Ishikawa (cell line): ENCODE results near the gene EID1.

Experiments
- CEBPB ChIP-seq: IDR thresholded peaks from 2 replicates; pipeline ENCODE4 v1.6.1; 2012
- CREB1 ChIP-seq: IDR thresholded peaks from 2 replicates; pipeline ENCODE4 v1.6.1; 2012; ENCODE audit warnings: low read depth
- EGR1 ChIP-seq: IDR thresholded peaks from 2 replicates; pipeline ENCODE4 v1.6.1; 2012
- EP300 ChIP-seq: IDR thresholded peaks from 2 replicates; pipeline ENCODE4 v1.6.1; 2012; ENCODE audit warnings: borderline replicate concordance
- FOXM1 ChIP-seq: IDR thresholded peaks from 2 replicates; pipeline ENCODE4 v1.6.1; 2012; ENCODE audit warnings: low read depth, borderline replicate concordance
- MAX ChIP-seq: IDR thresholded peaks from 2 replicates; pipeline ENCODE4 v1.6.1; 2012
- NFIC ChIP-seq: IDR thresholded peaks from 2 replicates; pipeline ENCODE4 v1.6.1; 2012
- RAD21 ChIP-seq: IDR thresholded peaks from 2 replicates; pipeline ENCODE4 v1.6.1; 2012; ENCODE audit warnings: low read depth
- REST ChIP-seq: IDR thresholded peaks from 2 replicates; pipeline ENCODE4 v1.6.1; 2012; ENCODE audit warnings: low read depth, mild to moderate bottlenecking
- TAF1 ChIP-seq: IDR thresholded peaks from 2 replicates; pipeline ENCODE4 v1.6.1; 2012; ENCODE audit warnings: low read depth, mild to moderate bottlenecking
- TCF12 ChIP-seq: IDR thresholded peaks from 2 replicates; pipeline ENCODE4 v1.6.1; 2012; ENCODE audit warnings: low read depth
- TEAD4 ChIP-seq: IDR thresholded peaks from 2 replicates; pipeline ENCODE4 v1.6.1; 2012
- USF1 ChIP-seq: IDR thresholded peaks from 2 replicates; pipeline ENCODE4 v1.6.1; 2012
- YY1 ChIP-seq: IDR thresholded peaks from 2 replicates; pipeline ENCODE4 v1.6.1; 2012; ENCODE audit warnings: low read depth
- ZBTB7A ChIP-seq: IDR thresholded peaks from 2 replicates; pipeline ENCODE4 v1.6.1; 2012; ENCODE audit warnings: low read depth

The EID1 gene

GRCh38 chr15:48877630-48878595 is at the start of gene EID1:
EID1 (plus strand) TSS chr15:48878134; CDS start chr15:48878177, 43 bp downstream.
- TF ChIP-seq FOXM1: no peak; the same call in 1 of the 2 replicates
- no peak for TF ChIP-seq EP300
- TF ChIP-seq CEBPB: peak; percentile 96
- no peak for TF ChIP-seq EGR1
- no peak for TF ChIP-seq ZBTB7A
- TF ChIP-seq MAX: peak; percentile 74
- no peak for TF ChIP-seq USF1
- no peak; the same call in 1 of the 2 replicates for TF ChIP-seq TCF12
- TF ChIP-seq YY1: peak; percentile 89
- TF ChIP-seq TAF1: peak; percentile 86
- 0 out of 2 replicates have a peak, but pooled peaks have one; percentile 9 for TF ChIP-seq TEAD4
- TF ChIP-seq NFIC: no peak; the same call in 1 of the 2 replicates
- TF ChIP-seq RAD21: no peak
- TF ChIP-seq CREB1: no peak
- TF ChIP-seq REST: no peak

GRCh38 chr15:48828471-48828870 is 49.5 kb upstream of the EID1 start:
- TF ChIP-seq MAX: no peak
- TF ChIP-seq REST: no peak
- no peak for TF ChIP-seq TEAD4
- no peak for TF ChIP-seq YY1
- no peak for TF ChIP-seq NFIC
- TF ChIP-seq FOXM1: no peak

- TF ChIP-seq RAD21 (no peak), EGR1 (no peak), NFIC (no peak)
These were observed 49.0 kb upstream of the EID1 start for GRCh38 chr15:48828906-48829305.

GRCh38 chr15:48832648-48833047 is 45.3 kb upstream of the EID1 start:
- TF ChIP-seq TAF1 (no peak), MAX (no peak), EGR1 (no peak), USF1 (no peak)

GRCh38 chr15:48833526-48834239 is 44.3 kb upstream of the EID1 start:
- no peak for TF ChIP-seq RAD21
- no peak for TF ChIP-seq EGR1
- no peak for TF ChIP-seq FOXM1
- TF ChIP-seq TCF12: no peak
- no peak for TF ChIP-seq CREB1
- TF ChIP-seq TAF1: no peak
- no peak for TF ChIP-seq MAX
- no peak for TF ChIP-seq EP300
- TF ChIP-seq TEAD4: no peak
- TF ChIP-seq YY1: no peak
- no peak for TF ChIP-seq ZBTB7A
- TF ChIP-seq USF1: no peak
- no peak for TF ChIP-seq REST
- no peak for TF ChIP-seq NFIC
- TF ChIP-seq CEBPB: no peak; the same call in 1 of the 2 replicates
